HepG2 (cell line): ENCODE results near the gene CSNK1D. TPM values are rescaled to one million over a fixed set of nuclear protein-coding genes. Genes with fewer than 3 reads are reported as not detected.

Experiments
- ATAC-seq: fragments of 200-7000 bp; cut with Tn5 transposase; 3 replicates; pipeline ENCODE4 v1.9.1; 2020; ENCODE audit warnings: mild to moderate bottlenecking, moderate library complexity
- BruUV-seq: library from RNA; stranded (reverse); fragments of 400-500 nt; replicated peaks from 2 replicates; lab custom pipeline; 2021; lab: Mats Ljungman, UMichigan
- CTCF ChIA-PET: fragments of 300-600 bp; formaldehyde crosslinking; extraction: SDS; loops from one replicate; lab custom pipeline; 2021; ENCODE audit warnings: low total read pairs, inconsistent platforms, low intra/inter-chr PET ratio; lab: Yijun Ruan, JAX
- POLR2A ChIA-PET: fragments of 350-600 bp; sonication (Branson Sonifier 250); formaldehyde crosslinking; loops from one replicate; lab custom pipeline; 2020; ENCODE audit warnings: antibody characterized with exemption, inconsistent platforms; lab: Yijun Ruan, JAX
- DNase-seq: peaks from one replicate; pipeline ENCODE4 v3.0.0-alpha.2; 2015; ENCODE audit warnings: low spot score
- FAIRE-seq: peaks from 3 replicates; lab custom pipeline; 2011; peaks lifted over from hg19 to GRCh38; lab: Jason Lieb, UNC
- H2AFZ ChIP-seq: one replicate; pipeline ENCODE4 v1.6.1; 2011; ENCODE audit warnings: low read length, inconsistent platforms
- H3K27ac ChIP-seq: fragments of 300-600 bp; 3 replicates; pipeline ENCODE4 v1.8.0; 2011; ENCODE audit warnings: mixed run types, mild to moderate bottlenecking, mixed read lengths, low read length, inconsistent platforms; ENCODE audit not compliant: insufficient read depth; ENCODE audit errors: extremely low read length
- H3K27me3 ChIP-seq, 2 experiments: fragments of 200-600 bp in 1 of 2; 2 replicates in 1 of 2; 3 replicates in 1 of 2; pipeline versions ENCODE4 v1.6.0 to v1.8.0; 2011; ENCODE audit warnings: low read length in 2 of 2, mild to moderate bottlenecking in 2 of 2, moderate library complexity in 2 of 2, inconsistent platforms in 1 of 2; ENCODE audit not compliant: insufficient read depth in 2 of 2, control insufficient read depth in 1 of 2
- H3K36me3 ChIP-seq, 2 experiments: fragments of 200-600 bp in 1 of 2; replicated peaks in 1 of 2; 2 replicates in 1 of 2; 3 replicates in 1 of 2; pipeline versions ENCODE4 v1.5.1 to v1.8.0; 2011; ENCODE audit warnings: low read length in 2 of 2, inconsistent platforms in 1 of 2; ENCODE audit not compliant: insufficient read depth in 2 of 2, control insufficient read depth in 1 of 2
- H3K4me1 ChIP-seq: 2 replicates; pipeline ENCODE4 v1.5.1; 2012; ENCODE audit warnings: low read length, inconsistent platforms; ENCODE audit not compliant: insufficient read depth
- H3K4me2 ChIP-seq: 2 replicates; pipeline ENCODE4 v1.6.0; 2011; ENCODE audit warnings: low read depth, low read length, inconsistent platforms
- H3K4me3 ChIP-seq, 3 experiments: fragments of 200-600 bp in 1 of 3; sonication (generic), shearing (Covaris generic) in 1 of 3; replicated peaks in 1 of 3; 2 replicates each; pipeline ENCODE4 v1.5.1; 2011 to 2016; ENCODE audit warnings: low read length in 3 of 3, inconsistent platforms in 2 of 3, low read depth in 2 of 3, mild to moderate bottlenecking in 2 of 3, control low read depth in 1 of 3, mixed read lengths in 1 of 3; ENCODE audit not compliant: insufficient read depth in 1 of 3
- H3K79me2 ChIP-seq: one replicate; pipeline ENCODE4 v1.6.1; 2011; ENCODE audit warnings: low read length, inconsistent platforms; ENCODE audit not compliant: insufficient read depth
- H3K9ac ChIP-seq: 2 replicates; pipeline ENCODE4 v1.6.0; 2011; ENCODE audit warnings: mild to moderate bottlenecking, low read depth, low read length, inconsistent platforms; ENCODE audit not compliant: insufficient read depth
- H3K9me3 ChIP-seq: 2 replicates; pipeline ENCODE4 v1.5.1; 2012; ENCODE audit warnings: mild to moderate bottlenecking, low read length
- H4K20me1 ChIP-seq: 2 replicates; pipeline ENCODE4 v1.6.0; 2011; ENCODE audit warnings: inconsistent platforms, mild to moderate bottlenecking, low read length, moderate library complexity; ENCODE audit not compliant: insufficient read depth
- ADNP ChIP-seq: sonication (generic); formaldehyde crosslinking; IDR thresholded peaks from 2 replicates; pipeline ENCODE4 v1.4.0; 2020; ENCODE audit warnings: missing genetic modification reagents
- ARID2 ChIP-seq: sonication (generic); formaldehyde crosslinking; IDR thresholded peaks from 2 replicates; pipeline ENCODE4 v1.8.1; 2022; ENCODE audit warnings: mild to moderate bottlenecking, missing genetic modification reagents, borderline replicate concordance
- ELF1 ChIP-seq: sonication (generic); formaldehyde crosslinking; IDR thresholded peaks from 2 replicates; pipeline ENCODE4 v1.4.0; 2020; ENCODE audit warnings: missing genetic modification reagents
- ERF ChIP-seq: IDR thresholded peaks from 2 replicates; pipeline ENCODE4 v1.6.1; 2018; ENCODE audit warnings: missing biosample characterization, missing genetic modification reagents
- FOSL2 ChIP-seq: sonication (generic); formaldehyde crosslinking; IDR thresholded peaks from 2 replicates; pipeline ENCODE4 v1.4.0; 2020; ENCODE audit warnings: missing genetic modification reagents
- FOXO4 ChIP-seq: sonication (generic); formaldehyde crosslinking; conservative IDR thresholded peaks from 2 replicates; pipeline ENCODE4 v1.8.1; 2023; ENCODE audit warnings: missing genetic modification reagents
- GPBP1L1 ChIP-seq: sonication (generic); formaldehyde crosslinking; IDR thresholded peaks from 2 replicates; pipeline ENCODE4 v1.5.0; 2020; ENCODE audit warnings: mild to moderate bottlenecking, missing genetic modification reagents
- MIER2 ChIP-seq: IDR thresholded peaks from 2 replicates; pipeline ENCODE4 v1.6.1; 2016; ENCODE audit warnings: missing biosample characterization, missing genetic modification reagents
- NR1H2 ChIP-seq: sonication (generic); formaldehyde crosslinking; IDR thresholded peaks from 2 replicates; pipeline ENCODE4 v1.8.1; 2022; ENCODE audit warnings: low read depth, missing genetic modification reagents, borderline replicate concordance
- NR2F1 ChIP-seq, 2 experiments: fragments of 450-650 bp in 1 of 2; formaldehyde crosslinking in 1 of 2; IDR thresholded peaks; 2 replicates each; pipeline versions ENCODE4 v1.5.0 to v1.6.1; 2016 to 2020; ENCODE audit warnings: mild to moderate bottlenecking in 1 of 2, missing compliant biosample characterization in 1 of 2, missing genetic modification reagents in 1 of 2, moderate library complexity in 1 of 2
- ZFX ChIP-seq: sonication (generic); formaldehyde crosslinking; IDR thresholded peaks from 2 replicates; pipeline ENCODE4 v1.4.0; 2020; ENCODE audit warnings: mild to moderate bottlenecking, low read depth, missing genetic modification reagents, moderate library complexity
- ZNF20 ChIP-seq: sonication (generic); formaldehyde crosslinking; IDR thresholded peaks from 2 replicates; pipeline ENCODE4 v1.4.0; 2020; ENCODE audit warnings: mild to moderate bottlenecking, moderate library complexity, missing genetic modification reagents
- ZNF432 ChIP-seq: sonication (generic); formaldehyde crosslinking; IDR thresholded peaks from 2 replicates; pipeline ENCODE4 v1.5.0; 2020; ENCODE audit warnings: missing genetic modification reagents, mild to moderate bottlenecking, borderline replicate concordance
- ZNF562 ChIP-seq: sonication (generic); formaldehyde crosslinking; IDR thresholded peaks from 2 replicates; pipeline ENCODE4 v1.8.0; 2022; ENCODE audit warnings: missing genetic modification reagents, borderline replicate concordance
- ZNF619 ChIP-seq: sonication (generic); formaldehyde crosslinking; IDR thresholded peaks from 2 replicates; pipeline ENCODE4 v1.4.0; 2020; ENCODE audit warnings: mild to moderate bottlenecking, missing genetic modification reagents
- ZNF644 ChIP-seq: IDR thresholded peaks from 2 replicates; pipeline ENCODE4 v1.6.1; 2016; ENCODE audit warnings: low read depth
- ZNF709 ChIP-seq: sonication (generic); formaldehyde crosslinking; IDR thresholded peaks from 2 replicates; pipeline ENCODE4 v1.5.0; 2020; ENCODE audit warnings: mild to moderate bottlenecking, missing genetic modification reagents
- ZNF710 ChIP-seq: sonication (generic); formaldehyde crosslinking; IDR thresholded peaks from 2 replicates; pipeline ENCODE4 v1.5.0; 2020; ENCODE audit warnings: mild to moderate bottlenecking, missing genetic modification reagents, borderline replicate concordance
- WGBS: methylation state at CpG from one replicate; pipeline ENCODE4 v1.1.6; 2017; ENCODE audit warnings: low lambda C conversion rate; 5-methylcytosine and 5-hydroxymethylcytosine counted together
- in situ Hi-C: cut with HindIII; loops from 2 replicates; pipeline ENCODE4 v1.10.0; 2017; ENCODE audit warnings: low pct_unique_long_range_greater_than_20kb; ENCODE audit not compliant: extremely low pct_ligation_motif_present
- intact Hi-C: fragments of 100-400 bp; cut with micrococcal nuclease; formaldehyde crosslinking; loops from one replicate; pipeline ENCODE4 v1.10.0; 2022; ENCODE audit not compliant: unreplicated experiment
- polyA plus RNA-seq, 8 experiments: library from polyadenylated mRNA; depleted of rRNA in 3 of 8; stranded (reverse) in 7 of 8; unstranded in 1 of 8; fragments of >200 nt; fragmentation: Illumina TruSeq in 4 of 8; extraction: Trizol in 4 of 8; gene quantifications; 2 replicates each; pipeline versions ENCODE4 v1.2.1 to v1.2.3, GENCODE V29; 2011 to 2016; ENCODE audit warnings: low read depth in 4 of 8, missing spikeins in 1 of 8, mixed read lengths in 1 of 8; ENCODE audit not compliant: insufficient read depth in 1 of 8
- total RNA-seq, 5 experiments: library from RNA; depleted of rRNA; stranded (reverse); fragments of >200 nt; fragmentation: Illumina TruSeq; extraction: Trizol; gene quantifications; 2 replicates each; pipeline ENCODE4 v1.2.3, GENCODE V29; 2016; ENCODE audit warnings: low read depth in 1 of 5
- TF ChIP-seq, protein P1 (sequence below): IDR thresholded peaks from 2 replicates; pipeline ENCODE4 v1.6.1; 2016; ENCODE audit warnings: low read depth, control low read depth

CSNK1D gene
- total and polyA plus RNA-seq, 2 of the 13 experiments (the other 11 are each of a cell fraction or from before 2014, with no cell fraction given): 31.5 to 128 TPM

DNA sequence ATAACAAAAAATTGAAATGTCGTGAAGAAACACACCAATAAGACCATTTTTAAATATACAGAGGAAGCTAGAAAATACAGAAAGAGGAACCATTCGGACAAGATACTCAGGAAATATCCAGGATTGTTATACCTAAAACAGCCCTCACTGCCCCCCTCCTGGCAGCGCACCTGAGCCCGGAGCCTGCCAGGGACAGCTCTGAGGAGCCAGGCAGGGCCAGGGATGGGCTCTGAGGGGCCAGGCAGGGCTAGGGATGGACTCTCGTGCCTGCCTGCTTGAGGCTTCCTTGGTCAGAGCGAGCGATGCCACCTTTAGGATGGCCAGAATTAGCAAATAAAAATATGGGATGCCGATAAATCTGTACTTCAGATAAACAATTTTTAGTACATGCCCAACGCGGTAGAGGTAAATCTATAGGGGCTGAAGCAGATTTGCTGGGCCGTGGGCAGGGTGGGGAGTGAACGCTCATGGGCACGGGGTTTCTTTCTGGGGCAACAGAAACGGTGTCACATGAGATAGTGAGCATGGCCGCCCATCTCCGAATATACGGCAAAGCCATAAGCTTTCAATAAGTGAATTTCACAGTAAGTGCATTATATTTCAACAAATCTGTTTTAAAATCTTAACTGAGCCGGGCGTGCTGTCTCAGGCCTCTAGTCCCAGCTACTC lies 18.2 kb upstream of the CSNK1D start:
- whole genome bisulfite sequencing: 84% methylated on average over 19 of the region's 19 CpGs
- Histone ChIP-seq H4K20me1 (no peaks in the 10 kb centered on the region), H2AFZ (no peak overlapping the region), H3K9ac (peak overlapping the region; percentile 97), H3K9me3 (no peaks in the 10 kb centered on the region), H3K4me1 (peaks cover 88% of the 10 kb centered on the region), H3K79me2 (peaks cover 5% of the 10 kb centered on the region), H3K27me3 (no peaks in the 10 kb centered on the region; a peak in 1 of 5 replicates), H3K4me2 (peak overlapping the region; percentile 73), H3K4me3 (peak overlapping the region; percentile 70 to 87 (median 80)), H3K36me3 (no peaks in the 10 kb centered on the region), H3K27ac (peak overlapping the region; percentile 93)
- BruUV-seq: no TSS peak
- CTCF ChIA-PET: no interaction called here
- ATAC-seq: no peak
- POLR2A ChIA-PET: interaction anchor here (1.1 to 4.3 kb wide), 20 partner anchors 9 to 269 kb away, joined by 3 to 119 read pairs (median 20); partner anchors contain the start of genes CD7, CENPX, CSNK1D and DCXR
- intact Hi-C loops (loop anchor here (2.0 kb wide), 1 partner anchor 25 kb away; no protein-coding TSS in a partner anchor), in situ Hi-C loops (no loop called here)
- no peak for DNase-seq
- FAIRE-seq: no peak
- no peak for TF ChIP-seq GPBP1L1 (CRISPR knock-in tag)
- 0 out of 2 replicates have a peak, but pooled peaks have one; percentile 17 for TF ChIP-seq ZNF710 (CRISPR knock-in tag)
- TF ChIP-seq ERF: no peak
- TF ChIP-seq MIER2 (CRISPR knock-in tag): no peak
- TF ChIP-seq ZFX (CRISPR knock-in tag): no peak
- TF ChIP-seq, protein P1, sequence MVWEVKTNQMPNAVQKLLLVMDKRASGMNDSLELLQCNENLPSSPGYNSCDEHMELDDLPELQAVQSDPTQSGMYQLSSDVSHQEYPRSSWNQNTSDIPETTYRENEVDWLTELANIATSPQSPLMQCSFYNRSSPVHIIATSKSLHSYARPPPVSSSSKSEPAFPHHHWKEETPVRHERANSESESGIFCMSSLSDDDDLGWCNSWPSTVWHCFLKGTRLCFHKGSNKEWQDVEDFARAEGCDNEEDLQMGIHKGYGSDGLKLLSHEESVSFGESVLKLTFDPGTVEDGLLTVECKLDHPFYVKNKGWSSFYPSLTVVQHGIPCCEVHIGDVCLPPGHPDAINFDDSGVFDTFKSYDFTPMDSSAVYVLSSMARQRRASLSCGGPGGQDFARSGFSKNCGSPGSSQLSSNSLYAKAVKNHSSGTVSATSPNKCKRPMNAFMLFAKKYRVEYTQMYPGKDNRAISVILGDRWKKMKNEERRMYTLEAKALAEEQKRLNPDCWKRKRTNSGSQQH (CRISPR knock-in tag): no peak
- no peak for TF ChIP-seq ZNF20 (CRISPR knock-in tag)
- TF ChIP-seq ARID2 (CRISPR knock-in tag): no peak
- no peak for TF ChIP-seq ZNF562 (CRISPR knock-in tag)
- no peak for TF ChIP-seq FOSL2 (CRISPR knock-in tag)
- TF ChIP-seq ZNF619 (CRISPR knock-in tag): no peak
- no peak for TF ChIP-seq NR2F1 (CRISPR knock-in tag; IDR thresholded peaks at IDR 0.05)
- TF ChIP-seq FOXO4: 0 out of 2 replicates have a peak, but pooled peaks have one; percentile 8
- TF ChIP-seq NR1H2 (CRISPR knock-in tag): no peak
- 0 out of 2 replicates have a peak, but pooled peaks have one; percentile 47 for TF ChIP-seq ADNP (CRISPR knock-in tag)
- no peak for TF ChIP-seq ZNF644 (CRISPR knock-in tag)
- TF ChIP-seq ELF1: no peak
- peak; percentile 13; the same call in 1 of the 2 replicates for TF ChIP-seq ZNF709 (CRISPR knock-in tag)
- no peak for TF ChIP-seq ZNF432 (CRISPR knock-in tag)
